A549 treated with RU486 at 1 μM for 4 hours (cell line): Measurements from ENCODE around the gene PCDHGA8. TPM values are rescaled to one million over a fixed set of nuclear protein-coding genes. Genes with fewer than 3 reads are reported as not detected.

Experiments used
- total RNA-seq: library from RNA; stranded (reverse); fragments of 200-300 nt; extraction: Qiagen RNA extraction; gene quantifications from 5 replicates; pipeline ENCODE4 v1.2.3, GENCODE V29; 2022; ENCODE audit warnings: low read depth

PCDHGA8 gene
- total RNA-seq = 0.03 TPM in 1 of 5 replicates, not detected in the others

GRCh38 chr5:141392429-141393198, at the start of gene PCDHGA8:
Gene PCDHGA8 (plus strand): TSS chr5:141392633. CDS start chr5:141392814, 181 bp downstream.

DNA sequence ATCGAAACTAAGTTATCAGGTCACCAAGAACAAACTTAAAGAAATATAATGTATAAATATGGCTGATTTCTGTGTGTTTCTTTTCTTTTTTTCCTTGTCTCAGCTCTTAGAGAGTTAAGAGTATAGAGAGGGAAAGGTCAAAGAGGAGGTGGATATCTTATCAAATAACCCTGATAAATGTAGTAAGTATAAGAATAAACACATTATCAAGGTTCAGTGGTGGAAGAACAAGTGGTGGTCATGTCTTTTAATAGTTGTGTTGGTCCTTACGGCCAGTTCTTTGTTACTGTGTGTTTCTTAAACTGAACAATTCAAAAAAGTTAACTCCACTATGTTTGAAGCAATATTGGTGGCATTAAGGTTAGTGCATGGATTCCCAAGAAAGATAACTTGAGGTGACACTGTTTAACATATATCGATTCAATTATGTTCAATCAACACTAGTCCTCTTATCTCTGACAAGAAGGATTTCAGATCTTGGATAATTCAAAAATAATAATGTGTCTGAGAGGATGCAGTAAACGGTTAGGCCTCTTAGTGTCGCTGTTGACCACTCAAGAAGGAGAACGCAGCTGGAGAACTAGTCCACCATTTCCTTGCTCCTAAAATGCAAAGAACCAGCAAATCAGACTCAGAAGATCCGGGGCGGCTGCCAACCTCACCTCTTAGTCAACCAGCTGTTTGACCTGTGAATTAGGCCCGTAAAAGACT, 49.0 kb upstream of the PCDHGA8 start, which contains the start of gene PCDHGA3:
Gene PCDHGA3, plus strand, starts transcription at position 588 of the 711 bp plus-strand sequence. CDS start 205 bp downstream, outside the sequence.

GRCh38 chr5:141349917-141350619, 42.4 kb upstream of the PCDHGA8 start, which contains the start of gene PCDHGB1:
Gene PCDHGB1 (plus strand): TSS chr5:141350099. CDS start chr5:141350261, 162 bp downstream.

GRCh38 chr5:141354900-141355469, 37.4 kb upstream of the PCDHGA8 start, which contains the start of gene PCDHGA4:
Gene PCDHGA4 (plus strand): TSS chr5:141355021. CDS start chr5:141355108, 87 bp downstream.

GRCh38 chr5:141359790-141360426, 32.5 kb upstream of the PCDHGA8 start, which contains the start of gene PCDHGB2:
Gene PCDHGB2 (plus strand): TSS chr5:141359994. CDS start chr5:141360136, 142 bp downstream.

DNA sequence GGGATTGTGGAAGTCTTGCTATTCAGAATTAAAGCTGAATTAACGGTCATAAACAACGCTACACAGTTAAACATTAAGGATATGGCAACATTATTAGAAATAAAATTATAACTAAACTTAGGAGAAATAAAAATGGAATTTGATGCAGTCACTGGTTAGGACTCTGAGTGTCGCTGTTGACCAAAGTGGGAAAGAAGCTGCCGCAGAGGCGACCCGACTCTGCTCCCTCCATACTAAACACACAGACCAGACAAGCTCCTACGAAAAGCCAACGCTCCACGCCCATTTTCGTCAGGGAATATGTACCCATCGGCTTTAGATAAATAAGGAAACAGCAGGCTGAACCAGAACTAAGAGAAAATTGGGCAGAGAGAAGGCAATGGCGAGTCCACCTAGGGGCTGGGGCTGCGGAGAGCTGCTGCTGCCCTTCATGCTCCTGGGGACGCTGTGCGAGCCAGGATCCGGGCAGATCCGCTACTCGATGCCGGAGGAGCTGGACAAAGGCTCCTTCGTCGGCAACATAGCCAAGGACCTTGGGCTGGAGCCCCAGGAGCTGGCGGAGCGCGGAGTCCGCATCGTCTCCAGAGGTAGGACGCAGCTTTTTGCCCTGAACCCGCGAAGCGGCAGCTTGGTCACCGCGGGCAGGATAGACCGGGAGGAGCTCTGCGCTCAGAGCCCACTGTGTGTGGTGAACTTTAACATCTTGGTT, 28.3 kb upstream of the PCDHGA8 start, which contains the start of gene PCDHGA5:
Gene PCDHGA5, plus strand, starts transcription at position 211 of the 709 bp plus-strand sequence. Its CDS starts 169 bp downstream, at position 380.

DNA sequence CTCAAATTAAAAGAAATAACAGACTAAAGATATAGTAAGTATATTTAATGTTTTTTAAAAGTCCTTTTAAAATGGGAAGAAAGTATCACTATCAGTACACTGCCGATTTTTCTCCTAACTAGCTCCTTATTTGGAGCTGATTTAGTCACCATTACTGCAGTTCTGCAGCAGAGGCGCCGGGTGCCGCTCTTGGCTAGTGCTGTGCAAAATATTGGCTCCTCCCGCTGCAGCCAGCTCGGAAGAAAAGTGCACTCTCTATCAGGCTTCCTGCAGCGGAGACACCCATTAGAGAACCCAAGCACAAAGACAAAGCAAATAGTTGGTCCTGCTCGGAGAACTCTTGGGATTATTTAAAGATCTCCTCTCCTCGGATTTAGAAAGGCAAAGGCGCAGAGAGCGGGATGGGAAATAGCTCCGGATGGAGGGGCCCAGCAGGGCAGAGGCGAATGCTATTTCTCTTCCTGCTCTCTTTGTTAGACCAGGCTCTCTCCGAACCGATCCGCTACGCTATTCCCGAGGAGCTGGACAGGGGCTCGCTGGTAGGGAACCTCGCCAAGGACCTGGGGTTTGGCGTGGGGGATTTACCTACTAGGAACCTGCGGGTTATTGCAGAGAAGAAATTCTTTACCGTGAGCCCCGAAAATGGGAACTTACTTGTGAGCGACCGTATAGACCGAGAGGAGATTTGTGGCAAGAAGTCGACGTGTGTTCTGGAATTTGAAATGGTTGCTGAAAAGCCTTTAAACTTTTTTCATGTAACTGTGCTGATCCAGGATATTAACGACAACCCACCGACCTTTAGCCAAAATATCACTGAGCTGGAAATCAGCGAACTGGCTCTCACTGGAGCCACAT, 22.2 kb upstream of the PCDHGA8 start, which contains the start of gene PCDHGB3:
Gene PCDHGB3, plus strand, starts transcription at position 249 of the 855 bp plus-strand sequence. Its CDS starts 153 bp downstream, at position 402.

DNA sequence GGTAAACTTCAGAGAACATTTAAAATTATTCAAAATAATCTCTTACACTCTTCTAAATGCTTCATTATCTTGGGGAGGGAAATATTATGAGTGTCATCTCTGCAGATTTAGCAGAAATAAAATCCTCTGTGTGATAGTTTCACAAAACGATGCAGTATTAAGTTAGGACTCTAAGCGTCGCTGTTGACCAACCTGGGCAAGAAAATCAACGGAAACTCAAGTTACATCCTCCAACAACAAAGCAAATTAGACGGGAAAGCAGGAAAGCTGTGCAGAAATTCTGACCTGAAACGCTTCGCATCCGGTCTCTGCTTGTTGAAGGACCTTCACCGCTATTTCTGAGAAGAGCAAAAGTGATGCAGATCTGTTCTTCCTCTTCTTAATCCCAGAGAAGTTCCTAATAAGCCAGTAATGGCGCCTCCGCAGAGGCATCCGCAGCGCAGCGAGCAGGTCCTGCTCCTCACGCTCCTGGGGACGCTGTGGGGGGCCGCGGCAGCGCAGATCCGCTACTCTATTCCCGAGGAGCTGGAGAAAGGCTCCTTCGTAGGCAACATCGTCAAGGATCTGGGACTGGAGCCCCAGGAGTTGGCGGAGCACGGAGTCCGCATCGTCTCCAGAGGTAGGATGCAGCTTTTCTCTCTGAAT, 18.6 kb upstream of the PCDHGA8 start, which contains the start of gene PCDHGA6:
Gene PCDHGA6, plus strand, starts transcription at position 219 of the 645 bp plus-strand sequence. Its CDS starts 193 bp downstream, at position 412.

GRCh38 chr5:141382469-141383294, 9.8 kb upstream of the PCDHGA8 start, which contains the start of gene PCDHGA7:
Gene PCDHGA7 (plus strand): TSS chr5:141382742. CDS start chr5:141382900, 158 bp downstream.

GRCh38 chr5:141387557-141388311, 4.7 kb upstream of the PCDHGA8 start, which contains the start of gene PCDHGB4:
Gene PCDHGB4 (plus strand): TSS chr5:141387698. CDS start chr5:141387885, 187 bp downstream.

GRCh38 chr5:141397756-141398551, 5.5 kb downstream of the PCDHGA8 start, which contains the start of gene PCDHGB5:
Gene PCDHGB5 (plus strand): TSS chr5:141397947. CDS start chr5:141398128, 181 bp downstream.

DNA sequence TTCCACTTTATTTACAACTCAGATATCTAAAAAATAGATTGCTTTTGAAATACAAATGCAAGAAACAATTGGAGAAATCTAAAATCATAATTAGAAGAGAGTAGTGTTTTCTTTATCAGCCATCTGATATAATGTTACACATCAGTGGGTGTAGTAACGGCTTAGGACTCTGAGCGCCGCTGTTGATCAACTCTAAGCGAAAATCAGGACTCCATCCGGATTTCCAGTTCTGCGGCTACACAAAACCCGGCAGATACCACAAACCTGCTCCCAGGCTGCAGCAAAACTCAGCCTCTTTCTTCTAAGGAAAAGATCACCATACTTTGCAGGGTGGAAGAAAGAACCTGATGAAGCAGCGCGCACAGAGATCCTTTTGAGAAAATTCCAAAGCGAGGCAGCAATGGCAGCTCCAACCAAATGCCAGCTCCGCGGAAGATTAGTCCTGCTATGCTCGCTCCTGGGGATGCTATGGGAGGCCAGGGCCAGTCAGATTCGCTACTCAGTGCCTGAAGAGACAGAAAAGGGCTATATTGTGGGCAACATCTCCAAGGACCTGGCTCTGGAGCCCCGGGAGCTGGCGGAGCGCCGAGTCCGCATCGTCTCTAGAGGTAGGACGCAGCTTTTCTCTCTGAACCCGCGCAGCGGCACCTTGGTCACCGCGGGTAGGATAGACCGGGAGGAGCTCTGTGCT, 10.3 kb downstream of the PCDHGA8 start, which contains the start of gene PCDHGA9:
Gene PCDHGA9, plus strand, starts transcription at position 226 of the 691 bp plus-strand sequence. Its CDS starts 175 bp downstream, at position 401.

GRCh38 chr5:141407790-141408505, 15.5 kb downstream of the PCDHGA8 start, which contains the start of gene PCDHGB6:
Gene PCDHGB6 (plus strand): TSS chr5:141408021. CDS start chr5:141408203, 182 bp downstream.

GRCh38 chr5:141412854-141413539, 20.6 kb downstream of the PCDHGA8 start, which contains the start of gene PCDHGA10:
Gene PCDHGA10 (plus strand): TSS chr5:141412987. CDS start chr5:141413176, 189 bp downstream.

